ENCODE measurements around the gene ALDH2. TPM values are rescaled to one million over a fixed set of nuclear protein-coding genes. Genes with fewer than 3 reads are reported as not detected.
"Not testable (repeated sequence)": the region's sequence is repeated elsewhere in the genome, so short reads cannot be mapped to it uniquely, and the experiment has no call there.

ALDH2 gene
- polyA plus RNA-seq: 10 to 100 TPM in 1 of 3 donors, 1 to 10 TPM in 2; 1.7 to 18.7 (median 8.2) TPM

- Mint-ChIP-seq H3K27me3 (ENCODE audit: low read depth in 3 of 3) (peaks cover 6 to 34% (median 13%) of the 10 kb centered on the region in 3 donors), H3K9me3 (no peaks in the 10 kb centered on the region), H3K4me1 (peaks cover 10 to 19% of the 10 kb centered on the region in 2 donors), H3K4me3 (peak within 1 kb of the TSS; percentile 72 to 84 (median 80)), H3K36me3 (peaks cover 0 to 3% (median 3%) of the 10 kb centered on the region in 3 donors), H3K27ac (peak within 1 kb of the TSS in 1 of 6 donors; percentile 34)
- peak in 1 of 3 donors; percentile 19 for DNase-seq
These were observed at the start of gene ALDH2 for GRCh38 chr12:111766608-111767361. Gene ALDH2 (plus strand): TSS chr12:111766933. CDS start chr12:111766983, 50 bp downstream.

- H3K9me3 Mint-ChIP-seq; H3K4me3 Mint-ChIP-seq; DNase-seq; H3K27me3 Mint-ChIP-seq (ENCODE audit: low read depth in 3 of 3); H3K27ac Mint-ChIP-seq; H3K4me1 Mint-ChIP-seq: not testable (repeated sequence)
- peaks cover 13 to 29% (median 14%) of the 10 kb centered on the region in 3 donors for H3K36me3 Mint-ChIP-seq
These were observed 47.4 kb upstream of the ALDH2 start for GRCh38 chr12:111719316-111719715.

GRCh38 chr12:111720457-111720856, 46.3 kb upstream of the ALDH2 start:
- no peak overlapping the region for H3K27ac Mint-ChIP-seq
- no peak overlapping the region for H3K4me3 Mint-ChIP-seq
- peaks cover 11 to 27% (median 15%) of the 10 kb centered on the region in 3 donors for H3K36me3 Mint-ChIP-seq
- H3K4me1 Mint-ChIP-seq: no peaks in the 10 kb centered on the region
- DNase-seq: no peak
- no peaks in the 10 kb centered on the region for H3K9me3 Mint-ChIP-seq
- H3K27me3 Mint-ChIP-seq (ENCODE audit: low read depth in 3 of 3): no peaks in the 10 kb centered on the region

GRCh38 chr12:111723646-111724360, 42.9 kb upstream of the ALDH2 start:
- not testable (repeated sequence) for H3K4me1 Mint-ChIP-seq; H3K4me3 Mint-ChIP-seq; H3K27ac Mint-ChIP-seq; DNase-seq; H3K9me3 Mint-ChIP-seq; H3K27me3 Mint-ChIP-seq (ENCODE audit: low read depth in 3 of 3)
- H3K36me3 Mint-ChIP-seq: peaks cover 9 to 16% (median 15%) of the 10 kb centered on the region in 3 donors

GRCh38 chr12:111728795-111729194, 37.9 kb upstream of the ALDH2 start:
- H3K27me3 Mint-ChIP-seq (ENCODE audit: low read depth in 3 of 3): peaks cover 0 to 2% (median 2%) of the 10 kb centered on the region in 3 donors
- H3K27ac Mint-ChIP-seq: no peak overlapping the region
- H3K4me3 Mint-ChIP-seq: no peak overlapping the region
- peaks cover 6 to 22% (median 12%) of the 10 kb centered on the region in 3 donors for H3K36me3 Mint-ChIP-seq
- H3K4me1 Mint-ChIP-seq: no peaks in the 10 kb centered on the region
- no peak for DNase-seq
- no peaks in the 10 kb centered on the region for H3K9me3 Mint-ChIP-seq

GRCh38 chr12:111730420-111730819, 36.3 kb upstream of the ALDH2 start:
- H3K36me3 Mint-ChIP-seq: peaks cover 6 to 22% (median 7%) of the 10 kb centered on the region in 3 donors
- no peak overlapping the region for H3K27ac Mint-ChIP-seq

GRCh38 chr12:111732786-111733185, 33.9 kb upstream of the ALDH2 start:
- H3K36me3 Mint-ChIP-seq: peaks cover 10 to 32% (median 12%) of the 10 kb centered on the region in 3 donors
- H3K4me3 Mint-ChIP-seq: no peak overlapping the region
- H3K9me3 Mint-ChIP-seq: no peaks in the 10 kb centered on the region
- DNase-seq: no peak
- H3K27ac Mint-ChIP-seq: no peak overlapping the region
- peaks cover 0 to 2% (median 2%) of the 10 kb centered on the region in 3 donors for H3K27me3 Mint-ChIP-seq (ENCODE audit: low read depth in 3 of 3)
- no peaks in the 10 kb centered on the region for H3K4me1 Mint-ChIP-seq

More at GRCh38 chr12:111730420-111730819, 36.3 kb upstream of the ALDH2 start:
- Mint-ChIP-seq H3K9me3 (no peaks in the 10 kb centered on the region), H3K4me1 (no peaks in the 10 kb centered on the region), H3K27me3 (ENCODE audit: low read depth in 3 of 3) (peaks cover 0 to 2% (median 2%) of the 10 kb centered on the region in 3 donors), H3K4me3 (no peak overlapping the region)
- no peak for DNase-seq

- Mint-ChIP-seq H3K36me3 (peaks cover 8 to 32% (median 10%) of the 10 kb centered on the region in 3 donors), H3K4me3 (no peak overlapping the region), H3K27me3 (ENCODE audit: low read depth in 3 of 3) (peaks cover 0 to 2% (median 2%) of the 10 kb centered on the region in 3 donors), H3K4me1 (no peaks in the 10 kb centered on the region), H3K27ac (no peak overlapping the region), H3K9me3 (no peaks in the 10 kb centered on the region)
- no peak for DNase-seq
These were observed 33.3 kb upstream of the ALDH2 start for GRCh38 chr12:111733340-111733915.

GRCh38 chr12:111739524-111739923, 27.2 kb upstream of the ALDH2 start:
- DNase-seq; H3K27ac Mint-ChIP-seq; H3K27me3 Mint-ChIP-seq (ENCODE audit: low read depth in 3 of 3); H3K4me3 Mint-ChIP-seq; H3K9me3 Mint-ChIP-seq; H3K4me1 Mint-ChIP-seq: not testable (repeated sequence)
- peaks cover 5 to 23% (median 8%) of the 10 kb centered on the region in 3 donors for H3K36me3 Mint-ChIP-seq

- Mint-ChIP-seq H3K4me3 (no peak overlapping the region), H3K9me3 (no peaks in the 10 kb centered on the region), H3K36me3 (peaks cover 11 to 25% (median 18%) of the 10 kb centered on the region in 3 donors), H3K4me1 (no peaks in the 10 kb centered on the region), H3K27ac (peak overlapping the region in 1 of 6 donors; percentile 7), H3K27me3 (ENCODE audit: low read depth in 3 of 3) (peaks cover 0 to 1% (median 0%) of the 10 kb centered on the region in 3 donors)
- DNase-seq: no peak
These were observed 25.4 kb upstream of the ALDH2 start for GRCh38 chr12:111741235-111741812.

GRCh38 chr12:111745211-111745610, 21.5 kb upstream of the ALDH2 start:
- Mint-ChIP-seq H3K27ac (no peak overlapping the region), H3K4me1 (no peaks in the 10 kb centered on the region), H3K9me3 (no peaks in the 10 kb centered on the region), H3K36me3 (peaks cover 6 to 26% (median 24%) of the 10 kb centered on the region in 3 donors), H3K4me3 (no peak overlapping the region), H3K27me3 (ENCODE audit: low read depth in 3 of 3) (peaks cover 0 to 1% (median 0%) of the 10 kb centered on the region in 3 donors)
- no peak for DNase-seq

- Mint-ChIP-seq H3K36me3 (peaks cover 6 to 29% (median 24%) of the 10 kb centered on the region in 3 donors), H3K27me3 (ENCODE audit: low read depth in 3 of 3) (peaks cover 0 to 1% (median 0%) of the 10 kb centered on the region in 3 donors), H3K27ac (no peak overlapping the region)
These were observed 19.4 kb upstream of the ALDH2 start for GRCh38 chr12:111747333-111747732.

GRCh38 chr12:111748151-111748672, 18.5 kb upstream of the ALDH2 start:
- peaks cover 6 to 24% (median 19%) of the 10 kb centered on the region in 3 donors for H3K36me3 Mint-ChIP-seq
- H3K4me3 Mint-ChIP-seq: no peak overlapping the region

More at GRCh38 chr12:111747333-111747732, 19.4 kb upstream of the ALDH2 start:
- H3K4me3 Mint-ChIP-seq: no peak overlapping the region
- no peaks in the 10 kb centered on the region for H3K9me3 Mint-ChIP-seq
- no peaks in the 10 kb centered on the region for H3K4me1 Mint-ChIP-seq
- DNase-seq: no peak

More at GRCh38 chr12:111748151-111748672, 18.5 kb upstream of the ALDH2 start:
- no peak for DNase-seq
- H3K4me1 Mint-ChIP-seq: no peaks in the 10 kb centered on the region
- peaks cover 0 to 1% (median 0%) of the 10 kb centered on the region in 3 donors for H3K27me3 Mint-ChIP-seq (ENCODE audit: low read depth in 3 of 3)
- no peaks in the 10 kb centered on the region for H3K9me3 Mint-ChIP-seq
- H3K27ac Mint-ChIP-seq: peak overlapping the region in 1 of 6 donors; percentile 5
